ENCODE measurements around the gene GBA2.

The GBA2 gene

DNA sequence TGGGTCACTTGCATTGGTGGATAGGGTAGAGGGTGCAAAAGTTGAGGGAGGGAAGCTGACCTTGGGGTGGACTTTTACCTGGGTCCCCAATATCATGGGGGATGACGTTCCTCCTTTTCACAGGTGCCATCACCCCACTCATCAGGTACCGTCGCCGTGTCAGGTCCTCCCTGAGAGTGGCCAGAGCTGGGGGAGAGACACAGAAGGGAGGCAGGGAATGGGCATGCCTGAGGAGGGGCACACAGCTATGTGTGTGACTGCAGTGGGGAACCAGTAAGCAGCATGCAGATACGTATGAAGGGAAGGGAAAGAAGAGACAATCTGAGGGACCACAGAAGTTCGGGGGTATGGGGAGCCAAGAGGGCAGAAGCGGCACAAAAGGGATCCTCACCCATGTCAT lies 10.1 kb downstream of the GBA2 start:
- DNase-seq (ENCODE audit: low read depth, low spot score), result no peak

DNA sequence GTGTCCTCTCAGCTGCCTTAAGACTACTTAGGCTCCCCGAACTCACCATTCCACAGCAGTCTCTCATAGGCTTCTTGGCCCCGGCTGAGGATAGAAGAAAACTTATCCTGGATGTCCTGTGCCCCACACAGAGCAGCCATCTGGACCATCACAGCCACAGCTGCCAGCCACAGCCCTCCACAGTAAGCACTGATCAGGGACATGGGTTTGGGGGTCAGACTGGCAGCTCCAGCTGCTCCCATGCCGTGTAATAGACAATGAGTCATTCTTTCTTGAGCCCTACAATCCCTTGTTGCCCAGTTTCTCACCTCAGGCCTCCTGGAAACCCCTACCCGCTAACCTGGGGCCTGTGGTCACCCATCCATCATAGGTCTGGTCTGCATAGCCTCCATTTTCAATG lies 10.8 kb downstream of the GBA2 start:
- no peak for DNase-seq (ENCODE audit: low read depth, low spot score)

DNA sequence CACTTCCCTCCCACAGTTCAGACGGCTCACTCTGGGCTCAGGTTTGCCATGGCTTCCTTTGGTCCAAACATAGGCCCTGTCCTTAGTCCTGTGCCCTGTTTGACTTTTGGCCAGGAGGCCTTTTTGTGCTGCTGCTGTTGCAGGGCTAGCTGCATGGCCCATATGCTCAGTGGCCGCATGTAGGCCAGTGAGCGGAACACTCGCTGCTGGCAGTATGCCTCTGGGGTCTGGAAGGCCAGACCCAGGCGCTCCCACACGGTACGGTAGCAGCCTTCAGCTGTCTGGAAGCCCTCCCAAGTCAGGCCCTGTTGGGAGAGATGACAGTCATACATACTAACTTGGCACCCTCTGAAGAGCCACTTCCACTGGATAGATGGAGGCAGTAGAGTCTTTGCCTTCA lies 11.9 kb downstream of the GBA2 start:
- DNase-seq (ENCODE audit: low read depth, low spot score), result no peak

DNA sequence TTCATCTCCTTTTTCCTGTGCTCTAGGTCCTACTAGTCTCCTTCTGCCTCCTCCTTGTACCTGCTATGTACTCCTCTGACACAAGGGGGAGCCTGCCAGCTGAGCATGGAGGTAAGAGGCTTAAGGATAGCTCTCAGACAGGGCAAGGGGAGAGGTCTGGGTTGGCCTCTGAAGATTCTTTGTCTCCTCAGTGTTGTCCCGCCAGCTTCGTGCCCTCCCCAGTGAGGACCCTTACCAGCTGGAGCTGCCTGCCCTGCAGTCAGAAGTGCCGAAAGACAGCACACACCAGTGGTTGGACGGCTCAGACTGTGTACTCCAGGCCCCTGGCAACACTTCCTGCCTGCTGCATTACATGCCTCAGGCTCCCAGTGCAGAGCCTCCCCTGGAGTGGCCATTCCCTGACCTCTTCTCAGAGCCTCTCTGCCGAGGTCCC lies 12.8 kb downstream of the GBA2 start:
- peak; percentile 57 for DNase-seq (ENCODE audit: low read depth, low spot score)

DNA sequence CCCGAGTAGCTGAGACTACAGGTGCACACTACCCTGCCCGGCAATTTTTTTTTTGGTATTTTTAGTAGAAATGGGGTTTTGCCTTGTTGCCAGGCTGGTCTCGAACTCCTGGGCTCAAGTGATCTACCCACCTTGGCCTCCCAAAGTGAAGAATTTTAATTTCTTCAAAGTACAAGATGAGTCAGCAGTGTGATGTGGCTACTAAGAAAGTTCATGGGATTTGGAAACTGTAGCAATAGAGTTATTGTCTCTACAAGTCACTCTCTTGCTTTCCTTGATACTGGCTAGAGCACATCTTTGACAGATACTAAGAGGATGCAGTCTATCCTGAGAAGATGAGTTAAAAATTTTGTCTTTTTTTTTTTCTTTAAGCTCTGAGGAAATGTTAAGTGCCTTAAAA lies 14.9 kb downstream of the GBA2 start:
- no peak for DNase-seq (ENCODE audit: low read depth, low spot score)

DNA sequence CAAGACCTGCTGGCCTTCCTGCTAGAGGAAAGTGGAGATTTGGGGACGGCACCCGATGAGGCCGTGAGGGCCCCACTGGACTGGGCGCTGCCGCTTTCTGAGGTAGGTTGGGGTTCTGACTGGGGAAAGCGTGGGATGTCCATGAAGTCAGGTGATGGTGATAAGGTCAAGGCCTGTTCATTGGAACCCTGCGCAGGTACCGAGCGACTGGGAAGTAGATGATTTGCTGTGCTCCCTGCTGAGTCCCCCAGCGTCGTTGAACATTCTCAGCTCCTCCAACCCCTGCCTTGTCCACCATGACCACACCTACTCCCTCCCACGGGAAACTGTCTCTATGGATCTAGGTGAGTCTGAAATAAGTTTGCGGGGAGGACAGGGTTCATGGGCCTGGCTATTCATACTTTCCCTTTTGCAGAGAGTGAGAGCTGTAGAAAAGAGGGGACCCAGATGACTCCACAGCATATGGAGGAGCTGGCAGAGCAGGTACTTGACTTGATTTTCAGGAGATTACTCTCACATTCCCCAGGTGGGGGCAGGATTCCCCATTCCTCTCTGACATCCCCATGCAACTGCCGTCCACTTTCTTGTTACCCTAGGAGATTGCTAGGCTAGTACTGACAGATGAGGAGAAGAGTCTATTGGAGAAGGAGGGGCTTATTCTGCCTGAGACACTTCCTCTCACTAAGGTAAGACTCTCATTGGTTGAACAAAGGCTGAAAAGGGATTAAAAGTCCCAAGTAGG lies 16.1 kb downstream of the GBA2 start:
- no peak for DNase-seq (ENCODE audit: low read depth, low spot score)

DNA sequence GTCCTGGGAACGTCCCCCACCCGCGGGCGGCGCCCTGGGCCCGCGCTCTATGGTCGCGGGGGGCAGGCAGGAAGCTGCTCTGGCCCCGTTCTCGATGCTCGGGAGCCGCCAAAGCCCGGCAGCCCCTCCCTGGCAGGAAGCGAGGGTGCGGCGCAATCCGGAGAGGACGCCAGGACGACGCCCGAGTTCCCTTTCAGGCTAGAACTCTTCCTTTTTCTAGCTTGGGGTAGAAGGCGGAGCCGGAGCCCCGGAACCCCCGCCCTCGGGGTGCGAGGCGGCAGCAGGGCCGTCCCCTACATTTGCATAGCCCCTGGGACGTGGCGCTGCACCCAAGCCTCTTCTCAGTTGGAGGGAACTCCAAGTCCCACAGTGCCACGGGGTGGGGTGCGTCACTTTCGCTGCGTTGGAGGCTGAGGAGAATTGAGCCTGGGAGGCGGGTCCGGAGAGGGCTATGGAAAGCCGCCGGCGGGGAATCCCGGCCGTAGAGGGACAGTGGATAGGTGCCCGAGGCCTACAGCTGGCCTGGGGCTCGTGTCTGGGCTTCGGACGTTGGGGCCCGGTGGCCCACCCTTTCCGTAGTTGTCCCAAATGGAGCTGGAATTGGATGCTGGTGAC lies 16.7 kb downstream of the GBA2 start, which contains the start of the genes CREB3 and TLN1:
CREB3 (plus strand) TSS at position 482 of the 615 bp plus-strand sequence; CDS start at position 589, 107 bp downstream.
TLN1 (minus strand) TSS at position 11 of the 615 bp plus-strand sequence. CDS start 6,501 bp downstream, outside the sequence.
- peak; percentile 91 for DNase-seq (ENCODE audit: low read depth, low spot score)

DNA sequence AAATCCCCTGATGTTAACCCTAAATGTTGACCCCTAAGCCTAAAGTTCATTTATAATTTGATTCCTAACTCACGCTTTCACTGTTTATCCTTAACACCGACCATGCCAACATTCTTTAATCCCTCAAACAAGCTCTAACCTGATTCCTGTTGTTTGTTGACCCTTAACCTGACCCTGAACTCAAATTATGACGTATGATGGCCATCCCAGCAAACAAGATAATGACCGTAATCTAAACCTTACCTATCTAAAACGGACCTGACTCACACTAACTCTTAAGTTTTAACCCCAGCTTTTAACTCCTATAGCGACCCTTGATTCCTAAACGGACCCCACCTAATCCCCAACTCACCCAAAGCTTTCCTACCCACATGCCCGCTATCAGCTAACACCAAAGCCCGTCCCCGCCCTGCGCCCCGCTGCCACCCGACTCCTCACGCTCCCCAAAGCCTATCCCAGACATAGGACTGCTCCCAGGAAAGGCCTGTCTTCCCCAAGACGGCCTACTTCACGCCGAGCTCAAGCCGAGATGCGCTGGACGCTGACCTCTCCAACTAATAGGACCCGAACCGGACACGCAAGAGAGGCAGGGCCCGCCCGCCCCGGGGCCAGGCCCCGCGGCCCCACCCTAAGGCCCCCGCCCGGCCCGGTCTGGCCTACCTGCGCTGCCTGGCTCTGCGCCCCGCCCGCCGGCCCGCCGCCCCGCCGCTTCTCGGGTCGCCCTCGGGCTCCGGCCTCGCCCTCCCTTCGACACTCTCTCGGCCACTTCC lies 17.4 kb downstream of the GBA2 start:
- DNase-seq (ENCODE audit: low read depth, low spot score), result no peak

DNA sequence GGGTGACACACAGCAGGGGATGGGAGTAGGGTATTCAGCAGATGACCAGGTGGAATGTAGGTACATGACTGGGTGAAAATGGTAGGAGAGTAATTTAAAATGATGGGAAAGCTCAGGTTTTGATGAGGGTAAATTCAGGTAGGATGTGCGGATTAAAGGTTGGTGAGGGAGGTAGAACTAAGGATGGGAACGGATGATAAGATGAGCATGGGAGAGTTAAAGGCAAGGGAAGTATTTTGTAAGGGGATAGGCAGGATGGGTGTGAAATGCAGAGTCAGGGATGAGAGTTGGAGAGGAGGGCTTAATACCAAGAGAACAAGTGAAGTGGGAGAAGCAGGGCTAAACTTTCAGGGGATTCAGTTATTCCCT lies 18.6 kb downstream of the GBA2 start:
- DNase-seq (ENCODE audit: low read depth, low spot score), result no peak

DNA sequence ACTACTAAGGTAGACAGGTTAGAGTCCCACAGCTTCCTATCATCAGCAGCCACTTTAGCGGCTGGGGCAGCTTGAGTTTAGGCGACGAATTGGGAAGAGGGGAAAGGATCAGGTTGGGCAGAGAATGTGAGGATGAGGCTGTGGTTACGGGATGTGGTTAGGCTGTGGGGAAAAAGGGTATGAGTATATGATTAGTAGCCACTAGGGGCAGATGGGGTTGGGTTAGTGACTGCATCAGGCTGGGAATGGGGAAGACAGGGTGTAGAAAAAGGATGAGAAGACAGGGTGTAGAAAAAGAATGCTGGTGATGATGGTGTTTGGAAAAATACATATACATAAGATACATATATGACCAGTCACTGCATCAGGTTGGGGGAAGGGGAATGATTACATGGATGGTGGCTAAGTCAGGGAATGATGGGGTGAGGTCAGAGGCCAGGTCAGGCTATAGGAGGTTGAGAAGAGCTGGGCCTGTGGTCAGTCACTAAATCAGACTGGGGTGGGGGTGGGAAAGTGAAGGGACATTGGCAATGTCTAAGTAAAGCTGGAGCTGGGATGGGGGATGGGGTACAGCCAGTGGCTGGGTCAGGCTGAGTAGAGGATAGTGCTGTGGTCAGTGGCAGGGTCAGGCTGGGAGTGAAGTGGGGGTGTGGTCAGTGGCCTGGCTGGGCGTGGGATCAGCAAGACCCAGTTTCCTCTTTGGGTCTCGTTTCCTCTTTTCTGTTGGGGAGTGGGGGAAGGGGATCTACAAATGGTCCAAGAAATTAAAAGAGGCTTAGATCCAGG lies 19.1 kb downstream of the GBA2 start:
- DNase-seq (ENCODE audit: low read depth, low spot score), result no peak

DNA sequence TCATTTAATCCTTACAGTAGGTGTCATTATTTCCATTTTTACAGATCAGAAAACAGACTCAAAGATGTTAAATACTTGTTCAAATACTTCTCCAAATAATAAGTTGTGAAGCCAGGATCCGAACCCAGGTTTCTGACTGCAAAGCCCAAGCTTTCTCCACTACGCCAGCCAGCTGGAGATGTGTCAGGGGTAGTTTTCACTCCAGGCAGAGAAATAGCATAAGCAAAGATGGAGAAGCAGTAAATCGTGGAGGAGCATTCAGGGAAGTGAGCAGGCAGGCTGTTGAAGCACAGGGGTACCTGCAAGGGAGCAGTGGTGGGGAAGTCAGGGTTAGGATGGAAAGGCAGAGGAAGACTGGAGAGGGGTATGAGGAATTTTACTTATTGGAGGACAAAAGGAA lies 19.9 kb downstream of the GBA2 start:
- no peak for DNase-seq (ENCODE audit: low read depth, low spot score)

DNA sequence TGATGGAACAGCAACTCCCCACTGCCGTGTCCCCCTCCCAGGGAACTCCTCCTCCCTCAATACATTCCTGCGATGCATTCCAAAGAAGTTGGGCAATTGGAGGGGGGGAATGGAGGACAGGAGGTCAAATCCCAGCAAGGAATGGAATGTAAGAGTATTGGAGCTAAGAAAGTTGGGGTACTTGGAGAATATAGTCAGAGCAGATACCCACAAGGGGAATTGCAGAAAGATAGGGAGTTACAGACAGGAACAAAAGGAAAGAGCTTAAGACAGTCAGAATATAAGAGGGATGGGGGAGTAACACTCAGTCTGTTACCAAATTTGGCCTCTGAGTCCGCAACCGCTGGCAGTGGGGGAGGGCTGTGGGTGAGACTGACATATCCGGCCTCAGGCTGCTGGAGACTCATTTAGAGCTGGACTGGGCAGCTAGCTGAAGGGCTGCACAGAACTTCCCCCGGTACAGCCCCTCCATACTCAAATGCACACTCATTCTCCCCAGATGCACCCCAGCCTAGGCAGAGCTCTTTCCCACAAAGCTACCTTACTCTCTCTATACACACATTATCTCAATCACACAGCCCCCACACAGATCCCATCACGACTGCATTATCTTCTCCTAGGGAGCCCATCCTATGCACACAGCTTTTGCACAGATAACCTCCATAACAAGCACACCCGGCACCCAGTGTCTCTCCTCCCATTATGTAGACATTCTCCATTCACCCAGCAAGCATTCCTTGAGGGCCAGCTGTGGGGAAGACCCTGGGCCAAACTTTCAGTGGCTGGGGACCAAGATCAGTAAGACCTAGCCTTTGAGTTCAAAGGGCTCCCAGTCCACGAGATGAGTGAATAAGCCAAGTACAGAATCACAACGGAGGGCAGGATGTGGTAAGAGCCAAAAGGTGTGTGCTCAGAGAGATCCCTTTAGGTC lies 20.7 kb downstream of the GBA2 start:
- no peak for DNase-seq (ENCODE audit: low read depth, low spot score)

DNA sequence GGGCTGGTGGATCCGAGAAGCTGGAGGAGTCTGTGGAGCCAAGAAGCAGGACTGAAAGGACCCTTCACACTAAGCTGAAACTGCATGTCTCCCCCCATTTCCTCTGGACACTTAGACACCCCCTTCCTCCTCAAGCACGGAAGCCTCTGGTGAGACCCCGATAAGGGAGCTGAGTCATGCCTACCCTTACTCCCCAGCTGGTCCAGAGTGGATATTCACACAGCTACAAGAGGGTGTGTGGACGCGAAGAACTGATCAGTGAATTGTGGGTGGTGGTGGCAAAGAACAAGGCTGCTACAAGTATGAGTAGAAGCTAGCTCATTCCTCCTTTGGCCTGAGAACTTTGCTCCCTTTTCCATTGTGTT lies 21.4 kb downstream of the GBA2 start:
- DNase-seq (ENCODE audit: low read depth, low spot score), result no peak

DNA sequence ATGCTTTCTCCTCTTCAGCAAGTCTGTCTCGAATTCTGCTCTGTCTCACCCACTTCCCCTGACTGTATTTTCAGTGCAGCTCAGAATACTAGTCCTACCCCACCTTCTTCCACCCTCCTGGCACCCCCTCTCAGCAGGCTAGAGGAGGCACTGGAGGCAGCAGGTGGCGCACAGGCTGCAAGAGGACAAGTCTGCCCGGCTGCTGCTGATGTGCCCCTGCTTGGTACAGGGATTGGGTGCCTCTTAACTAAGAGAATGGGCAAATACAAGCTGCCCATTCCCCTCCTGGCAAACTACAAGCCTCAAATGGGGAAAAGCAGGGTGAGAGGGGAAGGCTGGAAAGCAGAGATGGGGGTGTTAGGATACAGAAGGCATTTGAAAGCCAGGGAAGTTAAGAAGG lies 22.1 kb downstream of the GBA2 start:
- no peak for DNase-seq (ENCODE audit: low read depth, low spot score)

DNA sequence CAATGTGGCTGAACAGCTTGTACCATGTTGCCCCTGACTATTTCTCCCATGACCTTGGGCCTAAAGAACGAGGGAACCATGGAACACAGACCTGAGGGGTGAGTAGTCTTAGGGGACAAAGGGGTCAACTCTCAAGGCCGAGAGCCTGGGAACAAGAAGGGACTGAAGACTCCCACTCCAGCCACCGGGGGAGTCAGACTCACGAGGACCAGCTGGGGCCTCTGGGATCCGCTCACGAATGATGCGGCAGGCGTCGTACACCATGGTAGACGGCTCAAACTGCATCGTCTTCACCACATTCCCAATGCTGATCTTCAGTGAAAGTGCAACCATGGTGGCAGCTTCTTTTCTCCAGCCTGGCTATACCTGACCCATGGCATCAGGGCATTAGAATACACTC lies 23.7 kb downstream of the GBA2 start:
- no peak for DNase-seq (ENCODE audit: low read depth, low spot score)

DNA sequence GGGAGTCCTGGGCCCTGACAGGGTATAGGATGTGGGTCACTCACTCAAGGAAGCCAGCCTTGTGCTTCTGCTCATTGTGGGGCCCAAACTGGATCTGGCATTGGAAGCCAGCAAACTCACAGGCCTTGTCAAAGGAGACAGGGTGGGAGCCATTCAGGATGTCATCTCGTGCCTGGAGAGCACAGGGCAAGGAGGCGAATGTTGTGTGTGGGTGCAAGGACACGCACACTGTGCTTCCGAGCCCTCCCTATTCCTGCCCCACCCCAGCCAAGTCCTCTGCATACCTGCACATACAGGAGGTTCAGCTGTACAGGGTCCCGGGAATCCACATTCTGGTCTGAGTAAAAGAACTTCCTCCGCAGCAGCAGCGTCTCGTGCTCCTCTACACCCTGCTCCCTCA lies 25.1 kb downstream of the GBA2 start:
- no peak for DNase-seq (ENCODE audit: low read depth, low spot score)

DNA sequence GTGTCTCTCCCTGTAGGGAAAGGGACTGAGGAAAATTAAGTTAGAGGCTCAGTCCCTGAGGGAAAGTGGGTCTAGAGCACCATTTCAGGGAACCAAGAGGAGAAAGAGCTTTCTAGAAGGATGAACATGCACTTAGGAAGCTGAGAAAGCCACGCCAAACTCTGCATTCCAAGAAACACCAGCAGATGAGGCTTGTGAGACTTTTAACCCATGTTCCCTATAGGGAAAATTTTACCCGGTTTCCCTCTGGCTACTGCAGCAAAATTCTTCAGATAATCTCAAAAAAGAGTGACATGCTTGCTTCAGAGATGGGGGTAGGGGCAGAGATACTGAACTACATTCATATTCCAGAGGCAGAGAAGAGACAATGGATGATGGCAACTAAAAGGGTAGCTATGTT lies 25.6 kb downstream of the GBA2 start:
- DNase-seq (ENCODE audit: low read depth, low spot score), result no peak

DNA sequence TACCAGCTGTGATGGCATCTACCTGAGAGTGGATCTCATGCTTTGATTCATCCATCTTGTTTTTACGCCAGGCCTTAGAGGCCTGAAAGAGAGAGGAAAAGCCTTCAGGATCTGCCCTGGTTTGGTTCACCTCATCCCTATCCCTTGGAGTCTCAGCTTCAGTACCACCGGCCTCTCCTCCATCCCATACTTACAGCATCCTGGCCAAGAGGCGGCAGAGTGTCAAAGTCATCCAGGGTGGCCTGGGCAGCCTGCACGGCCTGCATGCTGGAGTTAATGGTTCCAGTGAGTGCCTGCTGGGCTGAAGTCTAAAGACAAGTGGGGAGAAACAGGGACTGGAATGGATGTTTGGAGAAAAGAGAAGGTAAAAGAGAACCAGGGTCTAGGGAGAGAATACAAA lies 29.5 kb downstream of the GBA2 start:
- no peak for DNase-seq (ENCODE audit: low read depth, low spot score)

DNA sequence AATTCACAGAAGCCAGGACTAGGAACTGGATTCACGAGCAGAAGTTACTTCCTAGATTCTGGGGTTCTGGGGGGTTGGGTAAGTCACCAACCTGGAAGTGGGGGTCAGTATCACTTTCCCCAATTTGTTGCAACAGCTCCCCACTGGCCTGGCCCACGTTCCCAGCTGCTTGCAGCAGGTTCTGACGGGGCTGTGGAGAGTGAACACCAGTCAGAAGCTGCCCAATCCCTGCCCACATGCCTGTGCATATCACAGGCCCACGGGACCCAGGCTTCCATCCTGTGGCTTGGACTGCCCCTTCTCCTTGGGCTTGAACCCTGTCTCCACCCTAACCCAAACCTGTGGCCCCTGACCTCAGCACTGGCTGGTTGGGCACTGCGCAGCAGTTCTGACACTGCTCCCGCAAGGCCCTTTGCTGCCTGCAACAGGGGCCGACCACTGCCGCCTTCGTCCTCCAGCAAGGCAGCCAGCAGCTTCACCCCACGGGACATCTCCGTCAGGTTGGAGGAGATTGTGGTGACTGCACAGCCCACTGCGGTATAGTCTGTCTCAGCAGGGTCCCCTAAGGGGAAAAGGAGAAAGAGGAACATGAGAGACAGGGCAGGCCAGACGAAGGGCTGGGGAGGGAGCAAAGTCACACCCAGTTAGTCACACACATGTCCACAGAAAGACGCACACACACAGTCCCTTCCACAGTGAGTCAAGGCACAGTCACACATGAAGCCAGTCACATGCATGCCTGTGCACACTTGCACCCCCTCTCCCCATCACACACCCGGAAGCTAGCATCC lies 30.1 kb downstream of the GBA2 start:
- no peak for DNase-seq (ENCODE audit: low read depth, low spot score)

All from activated CD4-positive, CD25-positive, alpha-beta regulatory T cell treated with anti-CD3 and anti-CD28 coated beads, Interleukin-2, amount 50 U/mL, for 16 hours (primary cell).